GM12873 (cell line): ENCODE data around the gene NOL6.

Experiments used
- CTCF ChIP-seq: IDR thresholded peaks from 2 replicates; pipeline ENCODE4 v1.5.1; 2012; ENCODE audit warnings: low read depth, mild to moderate bottlenecking, moderate library complexity, low read length, control low read depth; ENCODE audit not compliant: insufficient read depth; ENCODE audit errors: missing control alignments

Gene NOL6

GRCh38 chr9:33425128-33425533 lies 48.6 kb downstream of the NOL6 start:
- TF ChIP-seq CTCF, result no peak

GRCh38 chr9:33419708-33420303 lies 53.9 kb downstream of the NOL6 start:
- TF ChIP-seq CTCF, result no peak

GRCh38 chr9:33418090-33418489 lies 55.6 kb downstream of the NOL6 start:
- no peak for TF ChIP-seq CTCF

- no peak for TF ChIP-seq CTCF
These were observed 56.7 kb downstream of the NOL6 start for GRCh38 chr9:33416996-33417395.

GRCh38 chr9:33415501-33416038 lies 58.2 kb downstream of the NOL6 start:
- TF ChIP-seq CTCF, result peak; percentile 95

- TF ChIP-seq CTCF, result no peak
These were observed 58.7 kb downstream of the NOL6 start for GRCh38 chr9:33414889-33415500.

- TF ChIP-seq CTCF, result no peak
These were observed 59.5 kb downstream of the NOL6 start for GRCh38 chr9:33414268-33414667.
